LoVo (cell line): ENCODE measurements around the gene RCC2.
A peak's percentile ranks its signal among the peaks of the same experiment; 100 is the strongest.
"Not testable (repeated sequence)": the region's sequence is repeated elsewhere in the genome, so short reads cannot be mapped to it uniquely, and the experiment has no call there.

Experiments used
- DNase-seq: peaks from one replicate; pipeline ENCODE4 v3.0.0-alpha.2; 2016; ENCODE audit warnings: low spot score

The RCC2 gene

DNA sequence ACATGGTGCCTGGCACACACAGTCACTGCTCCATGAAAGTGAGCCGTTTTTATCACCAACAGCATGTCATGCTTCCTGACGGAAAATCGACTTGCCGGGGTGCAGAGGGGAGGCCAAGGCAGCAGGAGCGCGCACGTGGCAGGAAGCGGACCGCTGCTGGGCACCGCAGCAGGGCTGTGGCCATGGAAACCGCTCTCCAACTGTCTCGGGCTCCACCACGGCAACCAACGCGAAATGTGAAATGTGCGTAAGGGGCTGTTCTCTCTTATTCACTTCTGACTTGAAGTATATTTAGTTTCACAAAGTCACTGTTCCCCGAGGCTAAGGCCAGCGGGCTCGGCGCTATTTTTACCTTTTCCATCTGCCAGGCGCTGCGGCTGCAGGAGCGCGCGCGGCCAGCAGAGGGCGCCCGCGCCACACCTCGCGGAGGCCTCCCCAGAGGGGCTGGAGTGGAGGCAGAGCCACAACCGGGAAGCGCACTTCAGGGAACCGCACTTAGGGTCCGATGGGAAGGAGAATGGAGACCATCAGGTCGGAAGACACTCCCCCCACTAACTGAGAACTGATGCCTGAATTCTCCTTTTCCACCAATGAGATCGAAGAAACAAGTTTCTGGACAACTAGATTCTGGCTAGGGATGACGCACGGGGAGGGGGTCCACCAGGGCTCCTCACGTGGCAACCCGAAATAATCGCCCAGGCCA lies 19.7 kb downstream of the RCC2 start:
- peak; percentile 5 for DNase-seq

DNA sequence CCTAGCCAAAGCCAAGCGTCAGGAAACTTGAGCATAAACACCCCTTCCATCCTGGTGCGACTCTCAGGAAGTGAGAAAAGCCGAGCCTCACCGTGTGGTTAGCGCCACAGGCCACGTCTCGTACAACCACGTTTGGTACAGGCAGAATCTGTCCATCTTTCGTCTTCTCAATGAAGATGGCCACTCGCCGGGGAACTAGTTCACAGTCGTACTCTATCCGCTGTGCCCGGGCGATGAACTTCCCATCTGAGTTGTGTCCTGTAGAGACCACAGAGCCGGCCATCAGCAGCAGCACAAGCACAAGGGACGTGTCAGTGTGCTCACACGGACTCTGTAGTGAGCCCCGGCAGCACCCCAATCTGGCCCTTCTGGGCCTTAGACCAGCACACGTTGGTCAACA lies 23.1 kb downstream of the RCC2 start:
- no peak for DNase-seq

DNA sequence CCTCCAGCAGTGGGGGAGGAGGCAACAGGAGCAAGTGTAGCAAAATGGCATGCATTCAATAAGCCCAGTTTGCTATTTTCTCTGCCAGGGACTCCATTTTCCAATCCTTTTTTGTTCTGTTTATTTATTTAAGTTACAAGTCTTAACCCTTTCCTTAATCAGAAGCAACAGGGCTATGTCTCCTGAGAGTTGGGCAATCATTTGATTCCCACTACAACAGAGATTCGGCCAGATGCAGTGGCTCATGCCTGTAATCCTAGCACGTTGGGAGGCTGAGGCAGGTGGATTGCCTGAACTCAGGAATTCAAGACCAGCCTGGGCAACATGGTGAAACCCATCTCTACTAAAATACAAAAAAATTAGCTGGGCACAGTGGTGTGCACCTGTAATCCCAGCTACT lies 25.5 kb downstream of the RCC2 start:
- DNase-seq = no peak

DNA sequence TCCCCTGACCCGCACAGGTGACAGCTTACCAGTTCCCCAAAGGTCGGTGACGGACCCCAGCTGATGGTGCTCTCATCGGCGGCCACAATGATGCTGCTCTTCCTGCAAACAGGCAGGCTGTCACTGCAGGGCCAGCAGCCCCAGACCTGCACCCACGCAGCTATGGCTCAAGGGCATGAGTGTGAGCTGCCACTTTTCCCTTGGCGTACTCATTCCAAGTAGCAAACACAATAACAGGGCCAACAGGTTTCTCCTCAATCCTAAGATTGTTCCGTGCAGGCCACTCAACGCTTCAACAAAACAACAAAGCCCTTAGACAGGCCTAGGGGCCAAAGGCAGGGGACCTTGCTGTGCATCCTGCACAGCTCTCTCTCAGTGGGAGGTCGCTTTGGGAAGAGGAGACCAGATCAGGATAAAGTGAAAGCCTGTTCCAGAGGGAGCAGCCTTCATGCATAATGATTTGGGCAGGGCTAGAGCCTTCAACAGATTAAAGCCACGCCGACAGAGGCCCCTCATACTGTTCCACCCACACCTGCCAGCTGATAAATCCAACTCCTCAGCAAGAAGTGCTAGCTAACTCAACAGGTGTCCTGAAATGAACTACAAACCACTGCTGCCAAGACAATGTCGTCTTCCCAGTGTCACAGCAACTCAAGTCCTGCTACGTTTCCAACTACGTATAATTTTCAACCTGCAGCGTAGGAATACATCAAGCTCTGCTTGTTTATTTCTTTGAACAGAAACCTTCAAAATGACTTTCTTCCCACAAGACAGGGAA lies 27.2 kb downstream of the RCC2 start:
- no peak for DNase-seq

DNA sequence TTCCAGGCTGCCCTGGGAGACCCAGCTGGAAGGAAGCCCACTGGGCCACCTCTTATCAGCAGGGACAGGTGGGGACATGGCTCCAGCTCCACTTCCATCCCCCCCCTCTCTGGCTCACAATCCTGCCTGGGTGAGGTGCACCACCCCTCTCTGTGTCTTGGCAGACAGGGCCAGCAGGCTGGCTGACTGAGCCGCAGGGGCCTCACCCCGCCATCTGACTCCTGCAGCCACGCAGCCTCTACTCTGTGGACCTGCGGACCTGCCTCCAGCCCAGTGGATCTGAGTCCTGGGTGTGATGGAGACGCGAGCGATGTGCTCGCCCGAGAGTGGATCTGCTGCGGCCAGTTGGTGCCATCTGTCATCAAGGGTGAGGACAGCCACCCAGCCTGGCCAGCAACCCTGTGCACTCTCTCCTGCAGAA lies 30.1 kb downstream of the RCC2 start:
- DNase-seq = no peak

DNA sequence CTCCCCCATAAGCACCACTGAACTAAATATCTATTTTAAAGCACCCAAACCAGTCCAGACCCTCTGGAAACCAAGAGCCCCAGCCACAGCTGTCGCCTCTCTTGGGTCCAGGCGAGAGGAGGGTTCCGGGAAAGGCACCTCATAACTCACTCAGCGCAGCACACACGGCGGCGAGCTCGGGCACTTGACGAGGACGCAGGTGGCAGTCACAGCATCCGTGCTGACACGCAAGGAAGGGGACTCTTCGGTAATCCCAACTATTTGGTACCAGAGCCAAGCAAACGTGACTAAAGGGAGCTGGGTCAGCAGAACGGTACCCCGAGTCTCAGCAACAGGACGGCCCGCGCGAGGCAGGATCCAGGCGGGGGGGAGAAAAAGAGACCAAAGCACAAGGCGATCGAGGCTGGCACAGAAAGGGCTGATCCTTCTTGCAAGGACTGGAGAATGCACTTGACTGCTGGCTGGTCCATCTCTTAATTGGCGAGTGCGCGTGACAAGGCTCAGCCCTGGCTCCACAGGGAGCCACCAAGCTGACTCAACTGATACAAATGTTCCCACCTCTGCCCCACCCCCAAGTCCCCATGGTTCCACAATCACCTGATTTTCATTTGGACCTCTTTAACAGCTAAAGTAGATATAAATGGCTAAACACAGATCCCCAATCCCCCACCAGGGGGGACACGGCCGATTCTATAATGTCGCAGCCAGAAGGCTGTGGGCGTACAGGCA lies 31.5 kb downstream of the RCC2 start:
- DNase-seq = peak; percentile 3

DNA sequence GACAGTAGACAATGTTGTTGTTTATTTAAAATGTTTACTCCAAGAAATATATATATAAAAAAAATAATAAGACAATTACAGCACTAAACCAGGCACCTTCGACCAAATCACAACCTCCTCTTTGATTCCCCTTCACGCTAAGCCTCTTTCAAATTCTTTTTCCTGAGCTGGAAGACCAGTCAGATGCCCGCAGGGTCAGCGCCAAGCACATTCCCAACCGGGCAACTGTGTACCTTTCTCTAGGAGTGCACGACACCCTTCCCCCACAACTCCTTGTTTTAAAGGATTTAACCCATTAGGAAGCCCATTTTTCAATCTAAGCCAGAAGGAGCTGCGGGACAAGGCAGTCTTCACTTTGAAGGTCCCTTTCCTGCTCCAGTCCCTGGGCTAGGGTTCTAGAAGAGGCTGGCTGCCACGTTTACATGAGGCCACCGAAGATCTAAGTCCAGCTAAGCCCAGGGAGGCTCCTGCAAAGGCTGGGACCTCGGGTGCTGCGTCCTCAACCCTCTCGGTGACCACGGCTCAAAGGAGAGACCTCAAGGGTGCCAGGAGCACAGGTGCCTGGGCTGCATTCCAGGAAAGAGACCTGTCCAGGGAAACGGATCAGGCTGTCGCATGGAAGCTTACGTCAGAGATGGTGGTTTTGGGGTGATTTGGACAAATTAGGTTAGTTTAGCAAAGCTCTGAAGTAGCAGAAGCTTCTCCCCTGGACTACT lies 32.6 kb downstream of the RCC2 start:
- not testable (repeated sequence) for DNase-seq

DNA sequence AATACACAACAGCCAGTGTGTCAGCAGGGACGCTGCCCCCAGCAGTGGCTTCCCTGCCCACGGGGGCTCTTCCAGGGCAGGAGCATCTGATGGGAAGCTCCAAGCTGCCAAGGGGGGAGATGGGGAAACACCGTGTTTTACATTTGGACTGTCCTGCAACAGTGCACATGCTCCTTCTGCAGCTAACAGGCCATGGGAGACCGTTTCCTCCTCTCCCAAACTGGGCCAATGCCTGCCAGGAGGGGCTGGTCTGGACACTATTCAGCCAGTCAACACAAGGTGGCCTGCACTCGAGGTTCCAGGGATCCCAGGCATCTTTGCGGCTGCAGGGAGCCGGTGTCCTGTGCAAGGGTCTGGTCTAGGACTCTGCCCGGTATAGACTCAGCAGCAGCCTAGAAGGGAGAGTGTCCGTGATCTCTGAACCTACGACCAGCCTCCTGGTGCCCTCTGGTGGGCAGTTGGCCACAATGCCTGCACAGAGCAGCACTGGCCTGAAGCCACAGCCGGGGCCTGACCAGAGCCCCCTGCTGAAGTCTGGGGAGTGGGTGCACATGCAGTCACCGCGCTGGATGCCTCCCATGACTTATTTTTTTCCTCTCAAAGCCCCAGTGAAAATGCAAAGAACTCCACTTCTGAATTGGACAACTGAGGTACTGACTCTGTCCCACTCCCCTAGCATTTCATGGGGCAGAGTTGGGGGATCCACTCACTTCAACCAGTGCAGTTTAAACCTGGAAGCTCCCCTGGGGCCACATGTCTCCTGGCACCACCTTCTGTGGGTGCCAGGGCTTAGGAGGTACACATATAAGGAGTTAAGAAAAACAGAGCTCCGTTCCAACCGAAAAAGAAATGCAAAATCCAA lies 33.3 kb downstream of the RCC2 start:
- peak; percentile 42 for DNase-seq

DNA sequence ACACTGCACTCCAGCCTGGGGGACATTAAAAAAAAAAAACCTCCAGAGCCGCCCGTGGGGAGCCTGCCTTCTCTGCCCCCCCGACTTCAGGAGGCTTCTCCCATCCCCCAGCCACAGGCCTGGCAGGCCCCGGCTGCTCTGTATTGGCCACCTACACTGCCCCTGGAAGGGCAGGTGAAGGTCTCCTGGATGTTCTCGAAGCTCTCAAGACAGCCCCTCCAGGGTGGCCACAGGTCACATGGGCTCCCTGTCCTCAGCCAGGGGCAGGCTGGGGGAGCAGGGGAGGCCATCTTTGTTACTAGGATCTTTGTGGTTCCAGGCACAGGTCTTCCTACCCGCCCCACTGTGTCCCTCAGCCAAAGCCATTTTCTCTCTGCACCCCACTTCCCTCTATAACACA lies 34.7 kb downstream of the RCC2 start:
- DNase-seq = no peak

DNA sequence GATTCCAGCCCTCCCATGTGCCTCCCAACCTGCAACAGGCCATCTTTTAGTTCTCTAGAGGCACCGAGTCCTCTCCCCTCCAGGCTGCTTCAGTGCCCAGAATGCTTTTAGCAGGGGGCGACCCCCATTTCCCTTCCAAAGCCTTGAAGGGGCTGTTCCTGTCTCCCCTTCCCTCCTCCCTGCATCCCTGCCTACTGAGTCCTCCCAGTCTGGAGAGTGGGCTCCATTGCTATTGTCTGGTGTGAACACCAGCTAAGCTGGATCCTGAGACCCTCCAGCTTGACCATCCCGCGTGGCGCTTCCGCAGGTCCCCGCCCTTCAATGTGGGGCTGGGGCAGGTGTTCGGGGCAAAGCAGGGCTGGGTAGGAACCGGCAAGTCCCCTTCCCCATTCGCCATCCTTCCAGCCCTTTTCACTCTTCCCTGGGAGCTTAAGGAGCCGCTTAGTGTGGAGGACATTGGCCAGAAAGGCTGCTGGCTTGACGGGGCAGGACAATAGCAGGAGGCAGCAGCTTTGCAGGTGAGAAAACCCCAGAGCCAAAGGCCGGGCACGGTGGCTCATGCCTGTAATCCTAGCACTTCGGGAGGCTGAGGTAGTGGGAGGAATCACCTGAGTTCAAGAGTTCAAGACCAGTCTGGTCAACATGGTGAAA lies 35.3 kb downstream of the RCC2 start:
- no peak for DNase-seq

DNA sequence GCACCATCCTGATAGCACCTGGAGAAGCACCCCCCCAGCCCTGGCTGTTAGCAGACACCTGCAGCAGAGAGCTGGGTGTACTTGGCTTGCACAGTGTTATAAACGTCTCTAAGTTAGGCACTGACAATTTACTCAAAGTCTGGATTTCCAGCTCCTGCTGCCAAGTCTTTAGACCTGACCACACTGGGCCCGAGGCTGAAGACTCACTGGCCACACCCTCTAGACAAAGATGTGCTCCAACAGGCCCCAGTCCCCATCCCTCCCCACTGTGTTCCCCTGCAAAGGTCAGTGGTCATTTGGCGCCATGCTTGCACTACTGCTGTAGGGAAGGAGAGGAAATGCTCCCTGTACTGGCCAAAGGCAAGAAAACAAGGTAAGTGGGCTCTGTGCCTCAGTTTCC lies 36.4 kb downstream of the RCC2 start:
- no peak for DNase-seq

DNA sequence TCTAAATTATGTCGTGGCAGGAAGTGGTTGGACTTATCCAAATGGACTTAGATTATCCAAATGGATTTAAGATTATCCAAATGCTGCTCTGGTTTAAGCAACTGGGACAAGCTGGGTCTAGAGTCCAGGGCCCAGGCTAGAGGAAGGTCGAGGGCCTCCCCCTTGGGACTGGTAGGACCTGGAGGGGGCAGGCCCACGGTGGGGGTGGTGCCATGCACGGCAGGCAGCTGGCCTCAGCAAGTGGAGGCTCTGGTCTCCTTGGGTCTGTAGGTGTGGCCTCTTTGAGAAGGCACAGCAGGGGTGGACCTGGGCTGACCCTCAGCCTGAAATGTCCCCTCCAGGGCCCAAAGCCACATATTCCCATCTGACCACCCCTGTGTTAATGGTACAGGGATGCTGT lies 37.6 kb downstream of the RCC2 start:
- no peak for DNase-seq

DNA sequence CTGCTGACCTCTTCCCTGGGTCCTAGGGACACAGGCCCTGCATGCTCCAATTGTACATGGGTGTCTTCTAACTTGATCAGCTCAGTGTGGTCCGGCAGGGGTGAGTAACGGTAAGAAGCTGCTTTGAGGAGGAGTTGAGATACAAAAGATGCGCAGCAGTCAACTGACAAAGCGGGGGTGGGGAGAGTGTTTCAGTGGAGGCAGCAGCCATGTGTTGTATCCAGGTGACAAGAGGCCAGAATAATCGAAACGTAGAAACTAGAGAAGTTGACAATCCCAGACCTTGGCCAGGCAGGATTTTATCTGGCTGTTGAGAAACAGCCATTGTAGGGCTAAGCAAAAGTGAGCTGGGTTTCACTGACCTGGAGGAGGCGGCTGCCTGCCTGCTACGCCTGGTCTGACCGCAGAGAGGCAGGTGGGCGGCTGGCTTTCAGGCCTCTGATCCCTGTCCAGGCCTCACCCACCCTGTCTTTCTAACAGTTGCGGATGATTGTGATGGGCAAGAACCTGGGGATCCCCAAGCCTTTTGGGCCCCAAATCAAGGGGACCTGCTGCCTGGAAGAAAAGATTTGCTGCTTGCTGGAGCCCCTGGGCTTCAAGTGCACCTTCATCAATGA lies 38.6 kb downstream of the RCC2 start:
- no peak for DNase-seq

DNA sequence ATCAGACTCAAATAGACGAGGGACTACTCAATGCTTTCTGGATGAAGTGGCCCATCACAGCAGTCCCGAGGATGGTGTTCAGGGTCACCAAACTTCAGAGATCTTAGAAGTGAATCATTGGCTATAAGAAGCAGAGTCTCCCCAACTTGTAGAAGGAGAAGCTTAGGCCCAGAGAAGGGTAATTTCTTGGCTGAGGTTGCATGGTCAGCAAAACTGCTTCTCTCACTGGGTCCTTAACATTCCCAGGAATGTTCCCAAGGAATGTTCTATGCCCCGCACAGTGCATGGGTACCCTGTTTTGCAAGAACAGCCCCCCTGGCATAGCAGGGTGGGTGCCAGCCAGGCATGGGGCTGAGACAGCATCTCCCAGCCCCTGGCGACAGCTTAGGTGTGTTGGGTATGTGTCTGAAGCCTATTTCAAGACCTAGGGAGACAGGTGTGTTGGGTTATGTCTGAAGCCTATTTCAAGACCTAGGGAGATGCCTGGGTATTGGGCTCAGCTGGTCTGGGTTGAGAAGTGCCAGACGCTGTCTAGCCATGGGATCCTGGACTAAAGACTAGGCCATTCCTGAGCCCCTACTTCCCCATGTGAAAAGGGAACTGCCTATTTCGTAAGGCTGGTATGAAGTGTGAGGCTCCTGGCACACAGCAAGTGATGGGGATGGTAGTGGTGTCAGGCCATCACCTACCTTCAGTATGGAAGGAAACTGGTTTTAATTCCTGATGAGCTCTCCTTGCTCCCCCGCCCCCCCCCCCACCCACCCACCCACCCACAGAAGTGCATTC lies 41.4 kb downstream of the RCC2 start:
- DNase-seq = no peak

DNA sequence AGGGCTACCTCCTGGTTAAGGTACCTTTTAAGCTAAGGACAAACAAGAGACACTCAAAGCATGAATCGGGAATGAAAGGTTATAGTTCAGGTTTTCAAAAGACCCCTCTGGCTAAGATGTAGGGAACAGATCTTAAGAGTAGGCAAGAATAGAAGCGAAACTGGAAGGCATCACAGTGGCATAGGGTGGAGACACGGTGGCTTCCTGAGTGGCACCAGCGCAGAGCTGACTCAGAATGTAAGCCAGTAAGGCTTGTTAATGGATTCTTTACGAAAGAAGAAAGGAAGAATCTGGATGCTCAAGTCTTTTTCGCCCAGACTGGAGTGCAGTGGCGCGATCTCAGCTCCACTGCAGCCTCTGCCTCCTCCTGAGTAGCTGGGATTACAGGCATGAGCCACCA lies 46.2 kb downstream of the RCC2 start:
- DNase-seq = no peak

DNA sequence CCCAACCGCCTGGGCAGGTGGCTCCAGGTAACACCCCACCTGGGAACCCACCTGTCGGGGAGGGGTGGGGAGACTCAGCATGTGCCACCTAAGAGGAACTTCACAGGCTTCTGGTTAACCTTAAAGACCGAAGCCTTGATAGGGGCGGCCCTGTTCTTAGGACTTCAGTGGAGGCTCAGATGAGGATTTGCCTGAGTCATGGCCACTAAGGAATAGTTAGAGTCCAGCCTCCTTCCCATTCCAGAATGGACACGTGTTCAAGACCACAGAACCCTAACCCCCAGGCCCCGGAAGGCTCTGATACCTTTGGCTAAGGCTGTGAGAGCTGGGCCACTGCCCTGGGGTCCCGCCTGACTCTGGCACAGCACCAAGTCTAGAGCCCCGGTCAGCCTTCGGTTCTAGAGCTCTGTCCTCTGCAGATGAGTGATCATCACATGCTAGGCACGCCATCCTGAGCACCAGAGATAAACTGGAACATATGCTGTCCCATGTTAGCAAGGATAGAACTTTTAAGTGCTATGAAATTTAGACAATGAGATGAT lies 47.2 kb downstream of the RCC2 start:
- no peak for DNase-seq

DNA sequence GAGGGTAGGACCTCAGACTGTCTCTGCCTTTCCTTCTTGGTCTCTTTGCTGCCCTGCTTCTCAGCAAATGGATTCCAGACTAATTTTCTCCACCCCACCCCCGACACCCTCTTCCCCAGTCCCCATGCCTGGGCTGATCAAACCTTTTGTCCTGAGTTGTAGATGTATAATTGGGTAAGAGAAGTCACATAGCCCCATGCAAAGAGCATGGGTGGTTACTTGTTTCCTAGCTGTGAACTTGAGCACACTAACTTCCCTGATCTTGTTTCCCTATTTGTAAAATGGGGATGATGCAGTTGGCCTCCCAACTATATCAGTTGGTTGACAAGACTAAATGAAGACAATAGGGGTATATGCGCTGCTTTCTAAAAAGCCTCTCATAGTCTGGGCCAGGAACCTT lies 58.3 kb downstream of the RCC2 start:
- DNase-seq = no peak

DNA sequence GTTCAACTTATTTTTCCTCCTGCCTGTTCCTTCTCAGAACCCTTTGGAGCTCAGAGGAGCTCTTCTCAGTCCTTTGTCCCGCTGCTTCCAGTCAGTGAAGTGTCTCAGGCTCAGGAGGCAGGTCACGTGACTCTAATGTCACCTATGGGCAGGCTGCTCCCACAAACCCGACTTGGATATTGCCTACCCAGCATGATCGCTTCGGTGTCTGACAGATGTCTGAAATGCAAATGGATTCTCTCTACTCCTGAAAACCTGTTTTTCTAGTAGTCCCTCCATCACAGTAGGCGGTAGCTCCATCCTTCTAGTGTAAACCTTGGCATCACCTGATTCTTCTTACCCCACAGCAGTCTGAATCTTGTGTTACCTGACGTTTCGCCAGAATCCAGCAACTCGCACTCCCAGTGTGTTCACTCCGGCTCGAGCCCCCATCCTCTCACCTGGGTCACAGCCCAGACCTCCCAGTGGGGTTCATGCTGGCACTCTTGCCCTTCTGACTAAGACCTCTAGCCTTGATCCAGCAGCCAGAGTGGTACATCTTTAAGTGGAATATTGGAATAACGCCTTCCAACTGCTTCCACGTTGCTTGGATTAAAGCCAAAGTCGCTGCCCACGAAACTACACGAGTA lies 62.0 kb downstream of the RCC2 start:
- no peak for DNase-seq

DNA sequence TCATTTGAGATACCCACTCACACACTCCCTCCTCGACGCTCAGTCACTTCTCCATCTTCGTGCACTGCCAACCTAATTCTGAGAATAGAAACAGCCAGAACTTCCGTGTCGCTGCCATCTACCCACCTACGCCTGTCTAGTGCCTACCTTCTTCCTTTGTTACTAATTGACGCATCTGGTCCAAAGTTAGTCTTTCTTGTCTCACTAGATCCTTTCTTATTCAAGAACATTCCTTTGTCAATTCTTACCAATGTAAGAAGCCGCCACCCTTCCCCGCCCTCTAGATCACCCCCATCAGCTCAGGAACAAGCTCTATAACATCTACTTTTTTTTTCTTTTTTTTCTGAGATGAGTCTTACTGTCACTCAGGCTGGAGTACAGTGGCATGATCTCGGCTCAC lies 63.8 kb downstream of the RCC2 start:
- no peak for DNase-seq
